ENCODE results near the gene AZGP1.
A peak's percentile ranks its signal among the peaks of the same experiment; 100 is the strongest.
"Not testable (repeated sequence)": the region's sequence is repeated elsewhere in the genome, so short reads cannot be mapped to it uniquely, and the experiment has no call there.

The AZGP1 gene

GRCh38 chr7:99975782-99976521 lies at the start of gene AZGP1:
TSS of gene AZGP1 (minus strand) at chr7:99976031. CDS start at chr7:99976020, 11 bp downstream.
- DNase-seq = no peak

GRCh38 chr7:100024020-100024619 lies 48.3 kb upstream of the AZGP1 start:
- DNase-seq = no peak

GRCh38 chr7:100023526-100023925 lies 47.7 kb upstream of the AZGP1 start:
- DNase-seq = no peak

GRCh38 chr7:100022621-100023020 lies 46.8 kb upstream of the AZGP1 start:
- no peak for DNase-seq

- DNase-seq = no peak
These were observed 45.5 kb upstream of the AZGP1 start for GRCh38 chr7:100021297-100021696.

GRCh38 chr7:100019908-100020307 lies 44.1 kb upstream of the AZGP1 start:
- DNase-seq = no peak

- DNase-seq = no peak
These were observed 42.0 kb upstream of the AZGP1 start for GRCh38 chr7:100017875-100018274.

GRCh38 chr7:100017300-100017699 lies 41.5 kb upstream of the AZGP1 start:
- no peak for DNase-seq

- no peak for DNase-seq
These were observed 40.5 kb upstream of the AZGP1 start for GRCh38 chr7:100016215-100016901.

- DNase-seq = peak; percentile 85
These were observed 39.7 kb upstream of the AZGP1 start, which contains the start of gene ZKSCAN1 for GRCh38 chr7:100015232-100016214. TSS of gene ZKSCAN1 (plus strand) at chr7:100015596. CDS start at chr7:100023507, 7,911 bp downstream.

- no peak for DNase-seq
These were observed 37.5 kb upstream of the AZGP1 start for GRCh38 chr7:100013328-100013676.

GRCh38 chr7:100012385-100013327 lies 36.8 kb upstream of the AZGP1 start:
- not testable (repeated sequence) for DNase-seq

GRCh38 chr7:100011516-100011915 lies 35.7 kb upstream of the AZGP1 start:
- no peak for DNase-seq

- DNase-seq = no peak
These were observed 35.1 kb upstream of the AZGP1 start for GRCh38 chr7:100010901-100011300.

GRCh38 chr7:100009952-100010351 lies 34.1 kb upstream of the AZGP1 start:
- DNase-seq = not testable (repeated sequence)

- DNase-seq = no peak
These were observed 32.7 kb upstream of the AZGP1 start for GRCh38 chr7:100008525-100008924.

GRCh38 chr7:100007887-100008286 lies 32.1 kb upstream of the AZGP1 start:
- DNase-seq = no peak

GRCh38 chr7:100003711-100004661 lies 28.2 kb upstream of the AZGP1 start:
- no peak for DNase-seq

GRCh38 chr7:100000239-100000638 lies 24.4 kb upstream of the AZGP1 start:
- DNase-seq = no peak

GRCh38 chr7:99997545-99998137 lies 21.8 kb upstream of the AZGP1 start:
- DNase-seq = no peak
